GM19467 (cell line): Measurements from ENCODE around the gene EIF3D.

Experiments
- ATAC-seq: cut with Tn5 transposase; IDR thresholded peaks from one replicate; pipeline ENCODE4 v1.9.1; 2021; ENCODE audit warnings: mild to moderate bottlenecking, moderate library complexity; ENCODE audit not compliant: unreplicated experiment

The EIF3D gene

DNA sequence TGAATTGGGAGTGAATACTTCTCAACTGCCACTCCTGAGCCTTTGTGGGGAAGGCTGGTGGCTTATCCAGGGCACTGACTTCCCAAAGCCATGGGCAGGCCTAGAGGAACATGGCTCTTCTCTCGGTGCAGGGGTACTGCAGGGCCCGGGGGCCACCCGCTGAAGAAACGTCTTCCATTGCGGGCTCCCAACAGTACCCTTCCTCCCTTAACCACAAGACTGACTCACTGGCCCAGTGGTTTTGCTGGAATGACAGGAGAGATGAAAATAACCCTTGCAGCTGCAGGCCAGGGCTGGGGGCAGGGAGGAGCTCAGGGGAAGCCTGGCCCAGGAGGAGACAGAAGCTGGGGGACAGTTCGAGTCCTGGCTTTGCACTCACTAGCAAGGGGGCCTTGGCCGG lies 61.0 kb downstream of the EIF3D start:
- ATAC-seq = no peak

DNA sequence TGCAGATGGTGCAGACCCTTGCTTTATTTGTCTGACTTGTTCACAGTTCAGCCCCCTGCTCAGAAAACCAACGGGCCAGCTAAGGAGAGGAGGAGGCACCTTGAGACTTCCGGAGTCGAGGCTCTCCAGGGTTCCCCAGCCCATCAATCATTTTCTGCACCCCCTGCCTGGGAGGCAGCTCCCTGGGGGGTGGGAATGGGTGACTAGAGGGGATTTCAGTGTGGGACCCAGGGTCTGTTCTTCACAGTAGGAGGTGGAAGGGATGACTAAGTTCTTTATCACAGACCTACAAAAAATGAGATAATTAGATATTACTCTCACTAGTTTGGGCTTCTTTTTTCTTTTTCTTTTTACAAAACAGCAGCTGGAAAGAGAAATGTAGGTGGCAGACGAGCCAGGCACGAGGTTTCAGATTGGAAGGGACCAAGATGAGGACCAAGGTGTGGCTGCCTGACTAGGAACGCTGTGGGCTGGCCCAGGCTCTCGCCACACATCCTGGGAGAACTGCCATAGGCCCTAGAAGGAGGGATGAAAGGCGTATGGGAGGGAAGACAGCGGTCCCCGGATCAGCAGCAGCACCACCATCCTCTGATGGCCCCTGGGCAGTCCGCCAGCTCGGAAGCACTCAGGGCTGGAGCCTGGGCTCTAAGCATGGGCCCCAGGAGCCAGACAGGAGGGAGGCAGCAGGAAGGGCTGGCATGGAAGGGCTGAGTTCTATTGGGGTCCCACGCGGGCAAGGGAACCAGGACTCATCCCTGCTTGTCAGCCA lies 61.7 kb downstream of the EIF3D start:
- no peak for ATAC-seq

DNA sequence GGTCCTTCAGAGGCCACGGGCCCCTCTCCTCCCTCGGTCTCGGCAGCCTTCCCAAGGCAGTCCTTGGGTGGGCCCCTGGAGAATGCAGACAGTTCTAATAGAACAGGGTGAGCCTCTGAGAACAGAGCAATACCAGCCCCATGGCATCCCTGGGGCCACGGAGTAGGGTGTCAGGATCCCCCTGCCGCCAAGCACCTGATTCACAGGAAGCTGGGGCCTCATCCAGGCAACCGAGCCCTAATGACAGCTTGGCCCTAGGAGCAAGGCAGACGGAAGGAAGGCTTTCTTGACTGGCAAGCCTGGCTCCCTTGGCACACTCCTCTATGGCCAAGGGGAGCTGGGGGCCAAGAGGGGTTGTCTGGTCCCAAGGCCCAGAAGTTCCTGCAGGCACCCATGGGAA lies 62.7 kb downstream of the EIF3D start:
- no peak for ATAC-seq

DNA sequence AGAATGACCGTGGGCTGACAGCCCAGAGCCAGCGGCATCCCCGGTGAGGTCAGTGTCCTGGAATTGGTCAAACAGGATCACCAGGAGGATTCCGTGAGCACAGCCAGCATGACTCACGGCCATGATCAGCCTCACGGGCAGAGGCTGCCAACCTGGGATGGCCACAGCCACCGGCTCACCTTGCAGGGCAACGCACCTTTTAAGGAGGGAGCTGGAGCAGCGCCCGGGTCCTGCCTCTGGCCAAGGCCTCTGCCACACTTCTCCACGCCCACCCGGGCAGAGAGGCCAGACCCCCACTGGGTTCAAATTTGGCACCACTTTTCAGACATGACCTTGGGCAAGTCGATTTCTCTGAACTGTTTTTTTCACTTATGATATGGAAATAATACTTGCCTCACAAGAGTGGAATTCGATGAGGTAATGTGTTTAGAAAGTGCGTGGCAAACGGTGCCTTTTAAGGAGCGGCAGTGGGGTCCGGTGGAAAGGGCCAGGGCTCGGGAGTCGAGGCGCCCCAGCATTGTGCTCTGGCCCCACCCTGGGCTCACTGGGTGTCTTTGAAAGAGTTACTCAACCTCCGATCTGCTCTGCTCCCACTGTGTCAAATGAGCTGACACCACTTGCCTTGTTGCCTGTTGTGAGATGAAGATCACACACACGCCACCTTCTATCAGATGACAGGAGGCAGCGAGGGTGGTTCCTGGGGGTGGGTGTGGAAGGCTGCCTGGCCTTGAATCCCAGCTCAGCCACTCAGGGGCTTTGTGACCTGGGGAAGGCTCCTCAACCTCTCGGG lies 63.5 kb downstream of the EIF3D start:
- no peak for ATAC-seq

DNA sequence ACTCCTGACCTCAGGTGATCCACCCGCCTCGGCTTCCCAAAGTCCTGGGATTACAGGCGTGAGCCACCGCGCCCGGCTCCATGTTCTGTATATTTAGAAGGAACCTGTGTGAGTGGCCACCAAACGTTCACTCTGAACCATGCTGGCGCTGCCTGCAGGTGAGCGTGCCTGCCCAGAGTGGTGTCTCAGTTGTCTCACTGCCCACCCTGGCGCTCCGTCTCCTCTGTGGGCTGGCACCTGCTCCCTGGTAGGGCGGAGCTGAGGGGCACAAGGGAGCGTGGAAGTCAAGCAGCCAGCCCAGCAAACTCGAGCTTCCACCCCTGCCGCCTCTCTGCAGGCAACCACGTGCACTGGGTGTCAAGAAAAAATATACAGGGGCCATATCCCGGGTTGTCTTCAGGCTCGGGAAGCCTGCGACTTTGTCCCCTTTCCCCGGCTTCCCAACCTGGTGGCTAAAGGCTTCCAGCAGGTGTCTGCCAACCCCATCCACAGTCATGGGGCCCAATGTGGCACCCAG lies 64.2 kb downstream of the EIF3D start:
- ATAC-seq = no peak

DNA sequence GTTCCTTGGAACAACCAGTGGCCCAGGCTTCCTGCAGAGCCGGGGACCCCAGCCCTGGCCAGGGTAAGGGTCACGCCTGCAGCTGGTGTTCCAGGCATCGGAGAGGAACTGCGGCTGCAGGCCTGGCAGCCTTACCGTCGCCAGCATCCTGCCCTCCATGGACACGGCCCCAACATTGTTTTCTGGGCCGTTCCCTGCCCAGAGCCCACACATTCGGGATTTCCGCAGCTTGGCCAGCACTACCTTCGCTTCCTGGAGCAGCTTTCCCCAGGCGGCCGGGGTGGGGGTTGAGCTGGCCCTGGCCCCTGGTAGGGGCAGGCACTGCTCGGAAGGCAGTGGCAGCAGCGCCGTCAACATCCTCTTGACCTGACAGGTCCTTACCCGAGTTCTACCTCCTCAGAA lies 65.2 kb downstream of the EIF3D start:
- no peak for ATAC-seq

DNA sequence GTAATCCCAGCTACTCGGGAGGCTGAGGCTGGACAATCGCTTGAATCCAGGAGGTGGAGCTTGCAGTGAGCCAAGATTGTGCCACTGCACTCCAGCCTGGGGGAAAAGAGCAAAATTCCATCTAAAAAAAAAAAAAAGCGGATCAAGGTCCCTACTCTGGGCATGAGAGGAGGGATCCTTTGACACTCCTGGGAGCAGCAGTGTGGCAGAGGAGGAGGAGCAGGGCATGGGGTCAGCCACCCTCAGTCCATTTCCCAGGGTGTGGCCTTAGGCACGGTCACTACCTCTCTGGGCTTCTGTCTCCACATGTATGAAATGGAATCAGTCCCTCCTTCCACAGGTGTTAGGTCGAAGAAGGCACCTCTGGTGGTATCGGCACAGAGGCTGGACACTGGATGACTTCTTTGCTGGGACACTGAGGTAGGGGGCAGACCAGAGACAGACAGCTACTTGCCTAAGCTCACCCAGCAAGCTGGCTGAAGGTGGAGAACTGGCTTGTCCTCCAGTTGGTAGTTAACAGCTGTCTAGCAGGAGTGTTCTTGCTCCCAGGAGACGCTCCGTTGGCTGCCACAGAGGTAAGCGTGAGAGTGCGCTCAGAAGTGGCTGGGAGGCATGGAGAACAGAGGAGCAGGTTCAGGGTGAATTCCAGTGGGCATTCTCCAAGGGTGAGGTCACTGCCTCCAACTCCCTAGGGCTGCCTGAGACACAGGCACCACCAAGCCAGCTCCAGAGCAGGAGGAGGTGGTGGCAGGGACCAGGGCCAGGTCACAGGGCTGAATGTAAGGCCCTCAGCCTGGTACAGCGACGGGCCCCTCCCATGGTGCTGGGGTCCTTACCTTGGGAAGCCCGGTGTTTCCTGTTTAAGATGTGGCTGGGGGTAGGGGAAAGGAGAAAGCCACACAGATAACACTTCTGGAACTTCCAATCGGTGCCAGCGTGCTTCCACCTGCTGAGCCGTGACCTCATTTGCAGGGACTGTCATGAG lies 67.0 kb downstream of the EIF3D start:
- ATAC-seq = no peak
